PC-3 (cell line): ENCODE measurements around the gene FBXO9.

Experiments used
- EZH2 ChIP-seq: fragments of 300-600 bp; sonication (generic); IDR thresholded peaks from one replicate; pipeline ENCODE4 v1.6.1; 2017; ENCODE audit warnings: antibody characterized with exemption, mild to moderate bottlenecking, low read length; ENCODE audit not compliant: unreplicated experiment
- EZH2phosphoT487 ChIP-seq: fragments of 300-600 bp; sonication (generic); IDR thresholded peaks from 2 replicates; pipeline ENCODE4 v1.6.1; 2018; ENCODE audit warnings: mild to moderate bottlenecking, antibody characterized with exemption, low read length, borderline replicate concordance
- TF ChIP-seq, protein P1 (sequence below): fragments of 300-600 bp; sonication (generic); conservative IDR thresholded peaks from 2 replicates; pipeline ENCODE4 v1.5.1; 2017; ENCODE audit warnings: antibody characterized with exemption, low read depth, mild to moderate bottlenecking, low read length

DNA sequence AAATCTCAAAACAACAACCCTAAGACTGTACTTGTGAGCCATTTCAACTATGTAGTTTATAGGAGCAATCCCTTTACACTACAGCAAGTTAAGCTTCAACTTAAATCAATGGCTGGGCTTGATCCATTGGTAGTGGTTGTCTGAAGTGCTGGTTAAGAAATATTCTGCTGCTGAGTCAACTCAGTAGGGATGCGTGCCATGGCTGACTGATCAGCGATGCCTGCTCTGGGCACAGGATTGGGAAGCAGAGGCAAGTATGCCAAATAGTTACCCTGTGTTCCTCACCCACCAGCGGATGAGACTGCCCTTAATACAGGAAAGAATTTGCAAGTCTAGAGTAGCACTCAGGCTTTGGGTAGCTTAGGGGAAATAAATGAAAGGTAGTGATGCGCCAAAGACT lies 41.9 kb downstream of the FBXO9 start:
- TF ChIP-seq, protein P1, sequence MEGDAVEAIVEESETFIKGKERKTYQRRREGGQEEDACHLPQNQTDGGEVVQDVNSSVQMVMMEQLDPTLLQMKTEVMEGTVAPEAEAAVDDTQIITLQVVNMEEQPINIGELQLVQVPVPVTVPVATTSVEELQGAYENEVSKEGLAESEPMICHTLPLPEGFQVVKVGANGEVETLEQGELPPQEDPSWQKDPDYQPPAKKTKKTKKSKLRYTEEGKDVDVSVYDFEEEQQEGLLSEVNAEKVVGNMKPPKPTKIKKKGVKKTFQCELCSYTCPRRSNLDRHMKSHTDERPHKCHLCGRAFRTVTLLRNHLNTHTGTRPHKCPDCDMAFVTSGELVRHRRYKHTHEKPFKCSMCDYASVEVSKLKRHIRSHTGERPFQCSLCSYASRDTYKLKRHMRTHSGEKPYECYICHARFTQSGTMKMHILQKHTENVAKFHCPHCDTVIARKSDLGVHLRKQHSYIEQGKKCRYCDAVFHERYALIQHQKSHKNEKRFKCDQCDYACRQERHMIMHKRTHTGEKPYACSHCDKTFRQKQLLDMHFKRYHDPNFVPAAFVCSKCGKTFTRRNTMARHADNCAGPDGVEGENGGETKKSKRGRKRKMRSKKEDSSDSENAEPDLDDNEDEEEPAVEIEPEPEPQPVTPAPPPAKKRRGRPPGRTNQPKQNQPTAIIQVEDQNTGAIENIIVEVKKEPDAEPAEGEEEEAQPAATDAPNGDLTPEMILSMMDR, result no peak
- TF ChIP-seq EZH2 (no peak), EZH2phosphoT487 (no peak)
